Endodermal cell (in vitro differentiated cells): ENCODE data around the gene KLHDC10. TPM values are rescaled to one million over a fixed set of nuclear protein-coding genes. Genes with fewer than 3 reads are reported as not detected.
"Not testable (repeated sequence)": the region's sequence is repeated elsewhere in the genome, so short reads cannot be mapped to it uniquely, and the experiment has no call there.

Source experiments
- DNase-seq: peaks from one replicate; pipeline ENCODE4 v3.0.0-alpha.2; 2017
- H3K27ac ChIP-seq: 2 replicates; pipeline ENCODE4 v1.5.1; 2013; ENCODE audit warnings: mild to moderate bottlenecking, low read depth, low read length, moderate library complexity
- H3K27me3 ChIP-seq: 2 replicates; pipeline ENCODE4 v1.6.1; 2013; ENCODE audit warnings: mild to moderate bottlenecking, low read length, moderate library complexity; ENCODE audit not compliant: insufficient read depth, control insufficient read depth, poor library complexity, severe bottlenecking
- H3K36me3 ChIP-seq: 2 replicates; pipeline ENCODE4 v1.7.0; 2013; ENCODE audit warnings: mild to moderate bottlenecking, low read length, moderate library complexity; ENCODE audit not compliant: control insufficient read depth, insufficient read depth
- H3K4me1 ChIP-seq: one replicate; pipeline ENCODE4 v1.7.0; 2013; ENCODE audit warnings: low read length; ENCODE audit not compliant: control insufficient read depth, insufficient read depth
- H3K4me3 ChIP-seq: 2 replicates; pipeline ENCODE4 v1.5.1; 2013; ENCODE audit warnings: mild to moderate bottlenecking, low read length, moderate library complexity
- H3K9ac ChIP-seq: 2 replicates; pipeline ENCODE4 v1.6.1; 2013; ENCODE audit warnings: mild to moderate bottlenecking, low read length, moderate library complexity; ENCODE audit not compliant: poor library complexity, severe bottlenecking; ENCODE audit errors: extremely low read depth
- H3K9me3 ChIP-seq: 2 replicates; pipeline ENCODE4 v1.6.1; 2013; ENCODE audit warnings: mild to moderate bottlenecking, low read length, moderate library complexity; ENCODE audit not compliant: control insufficient read depth
- H3K27ac Mint-ChIP-seq: 2 replicates; pipeline ENCODE4 v1.8.0; 2020; ENCODE audit warnings: mixed read lengths
- H3K27me3 Mint-ChIP-seq: 2 replicates; pipeline ENCODE4 v1.8.0; 2021; ENCODE audit warnings: mild to moderate bottlenecking, mixed read lengths; ENCODE audit not compliant: insufficient read depth
- H3K36me3 Mint-ChIP-seq: 2 replicates; pipeline ENCODE4 v1.8.0; 2020; ENCODE audit warnings: low read depth, mixed read lengths
- H3K4me1 Mint-ChIP-seq: 2 replicates; pipeline ENCODE4 v1.8.0; 2020; ENCODE audit warnings: mixed read lengths
- H3K4me3 Mint-ChIP-seq: 2 replicates; pipeline ENCODE4 v1.8.0; 2020; ENCODE audit warnings: mild to moderate bottlenecking, moderate library complexity, mixed read lengths
- H3K9me3 Mint-ChIP-seq: 2 replicates; pipeline ENCODE4 v1.8.0; 2020; ENCODE audit warnings: mild to moderate bottlenecking, mixed read lengths
- CTCF ChIP-seq: fragments of 200-600 bp; sonication (generic); conservative IDR thresholded peaks from 2 replicates; pipeline ENCODE4 v1.5.0; 2021; ENCODE audit warnings: antibody characterized with exemption, mild to moderate bottlenecking
- WGBS, 2 experiments: methylation state at CpG; one replicate each; pipeline versions ENCODE4 v1.1.5 to v1.1.7; 2013; ENCODE audit warnings: missing lambda C conversion rate in 2 of 2, mixed read lengths in 1 of 2; ENCODE audit not compliant: insufficient coverage in 1 of 2, insufficient read length in 1 of 2; 5-methylcytosine and 5-hydroxymethylcytosine counted together
- total RNA-seq, 2 donors: library from RNA; stranded (reverse); fragmentation: NEBNext Ultra II Directional in 1 of 2; extraction: Animal tissue kit (Norgen Biotek cat#: 25700) in 1 of 2; gene quantifications; 2 replicates in 1 of 2; 3 replicates in 1 of 2; pipeline ENCODE4 v1.2.1, GENCODE V29; 2021

The KLHDC10 gene
- total RNA-seq, 2 donors from 2014 or later, result 20.6 to 22.2 TPM

- Mint-ChIP-seq H3K9me3 (no peaks in the 10 kb centered on the region), H3K4me3 (no peak overlapping the region), H3K27me3 (peaks cover 2% of the 10 kb centered on the region), H3K27ac (no peak overlapping the region), H3K4me1 (peaks cover 17% of the 10 kb centered on the region), H3K36me3 (no peaks in the 10 kb centered on the region)
- Histone ChIP-seq H3K9me3 (no peaks in the 10 kb centered on the region), H3K27ac (no peak overlapping the region), H3K9ac (no peak overlapping the region), H3K4me1 (peaks cover 3% of the 10 kb centered on the region), H3K27me3 (no peaks in the 10 kb centered on the region), H3K36me3 (no peaks in the 10 kb centered on the region), H3K4me3 (no peak overlapping the region)
- DNase-seq, result no peak
- 92 to 94% methylated on average over 14 of the region's 14 CpGs for WGBS, 2 experiments
- no peak for TF ChIP-seq CTCF
These were observed 75.2 kb downstream of the KLHDC10 start for GRCh38 chr7:130145424-130146100.

GRCh38 chr7:130146142-130146541 lies 75.8 kb downstream of the KLHDC10 start:
- not testable (repeated sequence) for DNase-seq, H3K9me3 Mint-ChIP-seq, H3K9ac ChIP-seq, H3K27me3 ChIP-seq, H3K27ac Mint-ChIP-seq, H3K36me3 ChIP-seq, H3K9me3 ChIP-seq, H3K27ac ChIP-seq, H3K4me3 ChIP-seq, H3K4me1 ChIP-seq, H3K27me3 Mint-ChIP-seq, H3K36me3 Mint-ChIP-seq, H3K4me3 Mint-ChIP-seq
- WGBS, 2 experiments, result 96 to 100% methylated on average over 2 to 5 of the region's 5 CpGs
- peaks cover 17% of the 10 kb centered on the region for H3K4me1 Mint-ChIP-seq

- Mint-ChIP-seq H3K9me3 (no peaks in the 10 kb centered on the region), H3K4me3 (no peak overlapping the region), H3K27ac (no peak overlapping the region), H3K36me3 (no peaks in the 10 kb centered on the region), H3K27me3 (no peaks in the 10 kb centered on the region), H3K4me1 (peaks cover 14% of the 10 kb centered on the region)
- H3K4me3 ChIP-seq, result no peak overlapping the region
- no peak overlapping the region for H3K27ac ChIP-seq
- TF ChIP-seq CTCF, result no peak
- H3K9ac ChIP-seq, result no peak overlapping the region
- no peaks in the 10 kb centered on the region for H3K4me1 ChIP-seq
- DNase-seq, result no peak
- no peaks in the 10 kb centered on the region for H3K9me3 ChIP-seq
- 98% methylated on average over 6 to 9 of the region's 9 CpGs for WGBS, 2 experiments
- H3K36me3 ChIP-seq, result no peaks in the 10 kb centered on the region
- H3K27me3 ChIP-seq, result no peaks in the 10 kb centered on the region
These were observed 76.5 kb downstream of the KLHDC10 start for GRCh38 chr7:130146693-130147405.
